ENCODE data around the gene TMEM178B.

- TF ChIP-seq CTCF (IDR thresholded peaks at IDR 0.05) (no peak), POLR2A (IDR thresholded peaks at IDR 0.05) (no peak)
Observed at GRCh38 chr7:141301544-141301943, 227.7 kb downstream of the TMEM178B start.
